Fibroblast of lung (primary cell): ENCODE measurements around the gene ZNF124.
"Not testable (repeated sequence)": the region's sequence is repeated elsewhere in the genome, so short reads cannot be mapped to it uniquely, and the experiment has no call there.

Experiments
- CTCF ChIP-seq, 2 donors: IDR thresholded peaks in 1 of 2; conservative IDR thresholded peaks in 1 of 2; 1 replicate in 1 of 2; 2 replicates in 1 of 2; pipeline ENCODE4 v1.5.1; 2011 to 2012; ENCODE audit warnings: low read length in 2 of 2, control low read depth in 1 of 2, inconsistent platforms in 1 of 2, low read depth in 1 of 2, mild to moderate bottlenecking in 1 of 2
- EZH2 ChIP-seq: IDR thresholded peaks from 2 replicates; pipeline ENCODE4 v1.5.1; 2012; ENCODE audit warnings: low read length, control low read depth, mild to moderate bottlenecking; ENCODE audit errors: missing control alignments

- not testable (repeated sequence) for TF ChIP-seq CTCF (conservative IDR thresholded peaks at IDR 0.05 in 1 of 2, IDR thresholded peaks at IDR 0.05 in 1 of 2; ENCODE audit: low read depth in 1 of 2, low read length in 2 of 2); EZH2
Observed at GRCh38 chr1:247139557-247139956, 32.3 kb downstream of the ZNF124 start.
